Aortic smooth muscle cell (primary cell): ENCODE data around the gene FAM83G. TPM values are rescaled to one million over a fixed set of nuclear protein-coding genes. Genes with fewer than 3 reads are reported as not detected.

Source experiments
- total RNA-seq: library from RNA; depleted of rRNA; stranded (reverse); fragments of >200 nt; gene quantifications from 2 replicates; pipeline ENCODE4 v1.2.3, GENCODE V29; 2014

FAM83G gene, protein sequence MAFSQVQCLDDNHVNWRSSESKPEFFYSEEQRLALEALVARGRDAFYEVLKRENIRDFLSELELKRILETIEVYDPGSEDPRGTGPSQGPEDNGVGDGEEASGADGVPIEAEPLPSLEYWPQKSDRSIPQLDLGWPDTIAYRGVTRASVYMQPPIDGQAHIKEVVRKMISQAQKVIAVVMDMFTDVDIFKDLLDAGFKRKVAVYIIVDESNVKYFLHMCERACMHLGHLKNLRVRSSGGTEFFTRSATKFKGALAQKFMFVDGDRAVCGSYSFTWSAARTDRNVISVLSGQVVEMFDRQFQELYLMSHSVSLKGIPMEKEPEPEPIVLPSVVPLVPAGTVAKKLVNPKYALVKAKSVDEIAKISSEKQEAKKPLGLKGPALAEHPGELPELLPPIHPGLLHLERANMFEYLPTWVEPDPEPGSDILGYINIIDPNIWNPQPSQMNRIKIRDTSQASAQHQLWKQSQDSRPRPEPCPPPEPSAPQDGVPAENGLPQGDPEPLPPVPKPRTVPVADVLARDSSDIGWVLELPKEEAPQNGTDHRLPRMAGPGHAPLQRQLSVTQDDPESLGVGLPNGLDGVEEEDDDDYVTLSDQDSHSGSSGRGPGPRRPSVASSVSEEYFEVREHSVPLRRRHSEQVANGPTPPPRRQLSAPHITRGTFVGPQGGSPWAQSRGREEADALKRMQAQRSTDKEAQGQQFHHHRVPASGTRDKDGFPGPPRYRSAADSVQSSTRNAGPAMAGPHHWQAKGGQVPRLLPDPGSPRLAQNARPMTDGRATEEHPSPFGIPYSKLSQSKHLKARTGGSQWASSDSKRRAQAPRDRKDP
- total RNA-seq, result 7.4 and 9.1 TPM in 2 replicates

DNA sequence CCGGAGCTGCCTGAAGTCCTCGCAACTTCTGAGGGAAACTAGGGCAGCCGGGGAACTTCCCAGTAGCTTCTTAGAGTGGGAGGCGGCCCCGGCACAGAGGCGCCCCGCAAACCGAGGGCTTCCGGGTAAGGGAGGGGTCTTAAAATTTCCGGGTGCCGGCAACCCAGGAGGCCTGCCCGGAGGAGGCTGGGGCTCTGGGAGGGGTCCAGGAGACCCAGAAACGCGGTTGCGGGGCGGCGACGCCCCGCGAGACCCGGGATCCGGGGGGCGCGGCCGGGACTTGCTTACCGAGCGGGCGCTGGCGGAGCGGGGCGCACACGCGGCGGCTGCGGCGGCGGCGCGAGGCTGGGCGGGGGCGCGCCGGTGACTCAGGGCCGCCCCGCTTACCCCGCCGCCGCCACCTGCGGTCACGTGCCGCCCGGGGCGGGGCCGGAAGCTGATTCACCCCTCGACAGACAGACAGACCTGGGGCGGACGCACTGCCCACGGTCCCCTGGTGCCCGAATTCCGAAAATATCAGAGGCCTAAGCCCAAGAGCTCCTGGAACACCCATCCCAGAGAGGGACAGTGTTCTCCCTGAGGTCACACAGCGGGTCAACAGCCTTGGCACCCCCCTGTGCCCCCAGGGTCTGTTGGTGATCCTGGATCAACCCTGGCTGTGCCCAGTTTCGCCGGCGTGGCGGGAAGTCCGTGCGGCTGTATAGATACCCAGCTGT, at the start of gene FAM83G:
Gene FAM83G (minus strand): TSS at position 344 of the 716 bp plus-strand sequence. CDS start 723 bp downstream, outside the sequence.

DNA sequence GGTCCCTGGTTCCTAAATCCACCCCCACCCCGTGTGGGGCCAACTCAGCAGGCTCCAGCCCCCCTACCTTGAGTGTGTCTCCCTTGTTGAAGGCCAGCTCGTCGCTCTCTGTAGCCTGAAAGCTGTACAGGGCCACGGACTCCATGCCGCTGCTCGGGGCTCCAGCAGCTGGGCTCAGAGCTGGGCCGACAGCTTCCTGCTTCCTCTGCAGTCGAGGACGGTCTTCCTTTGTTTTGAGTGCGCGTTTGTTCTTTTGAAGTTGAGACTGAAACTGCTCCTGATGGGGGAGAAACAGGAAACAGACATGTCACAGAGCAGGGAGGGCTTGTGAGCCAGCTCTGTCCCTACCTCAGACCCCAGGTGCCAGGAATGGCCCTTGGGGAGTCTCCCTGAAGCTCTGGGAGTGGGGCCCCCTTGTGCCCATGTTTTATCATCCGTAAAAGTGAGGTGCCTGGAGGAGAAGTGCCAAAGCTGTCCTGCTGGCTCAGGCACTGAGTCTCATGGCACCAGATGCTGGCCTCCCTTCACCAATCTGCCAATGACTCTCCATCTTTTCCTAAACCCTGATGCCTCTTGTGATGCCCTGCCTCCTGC, 42.3 kb upstream of the FAM83G start, which contains the start of gene GRAP:
Gene GRAP (minus strand): TSS at position 176 of the 594 bp plus-strand sequence. CDS start 31 bp downstream, at position 145.

DNA sequence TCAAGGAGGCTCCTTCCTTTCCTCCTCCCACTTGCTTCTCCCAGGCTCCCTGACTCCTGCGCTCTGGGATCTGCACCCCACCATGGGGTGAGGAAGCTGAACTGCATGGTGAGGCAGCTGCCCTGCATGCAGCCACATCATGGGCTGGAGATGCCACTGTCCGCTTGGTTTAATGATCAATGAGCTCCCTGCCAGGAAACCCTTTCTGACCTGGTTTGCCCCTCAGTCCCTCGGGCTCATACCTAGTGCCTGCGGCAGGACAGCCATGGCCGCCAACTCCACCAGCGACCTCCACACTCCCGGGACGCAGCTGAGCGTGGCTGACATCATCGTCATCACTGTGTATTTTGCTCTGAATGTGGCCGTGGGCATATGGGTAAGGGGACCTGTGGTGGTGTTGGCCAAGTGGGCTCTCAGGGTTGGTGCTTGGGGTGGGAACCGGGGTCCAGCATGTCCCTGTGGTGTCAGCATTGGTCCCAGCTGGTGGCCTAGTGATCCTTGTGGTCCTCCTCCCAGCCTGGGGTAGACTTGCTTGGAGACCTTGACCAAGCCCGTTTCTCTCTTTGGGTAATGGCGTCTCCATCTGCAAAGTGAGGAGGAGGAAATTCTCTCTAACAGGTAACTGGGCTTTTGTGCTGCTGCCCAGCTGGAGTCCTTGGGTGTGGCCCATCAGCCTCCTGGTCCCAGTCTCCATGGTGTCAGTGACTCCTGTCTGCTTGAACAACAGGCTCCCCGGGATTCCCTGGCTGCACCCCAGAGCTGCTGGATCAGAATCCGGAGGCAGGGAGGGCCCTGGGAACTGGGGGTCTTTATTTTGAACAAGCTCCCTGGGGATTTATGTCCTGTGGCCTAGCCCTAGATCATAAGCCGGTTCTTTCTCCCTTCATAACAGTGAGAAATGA, 52.4 kb downstream of the FAM83G start, which contains the start of gene SLC5A10:
Gene SLC5A10 (plus strand): TSS at position 225 of the 902 bp plus-strand sequence. CDS start 41 bp downstream, at position 266.

Other genes starting within 250 kb of the FAM83G start
- gene TVP23B, start 223.6 kb downstream of the FAM83G start, total RNA-seq, result 102 and 103 TPM in 2 replicates
- 42.0 and 44.5 TPM in 2 replicates for gene PRPSAP2, start 146.6 kb downstream of the FAM83G start, total RNA-seq
- under 0.01 TPM in 1 of 2 replicates, not detected in the other for gene SLC5A10, start 52.6 kb downstream of the FAM83G start, total RNA-seq
- 0.25 and 0.79 TPM in 2 replicates for gene GRAP, start 42.2 kb upstream of the FAM83G start, total RNA-seq
- 0.25 and 0.53 TPM in 2 replicates for gene GRAPL, start 122.8 kb upstream of the FAM83G start, total RNA-seq
- 32.9 and 34.1 TPM in 2 replicates for gene EPN2, start 232.6 kb upstream of the FAM83G start, total RNA-seq